PC-3 (cell line): Measurements from ENCODE around the gene ZNF777. TPM values are rescaled to one million over a fixed set of nuclear protein-coding genes. Genes with fewer than 3 reads are reported as not detected.

Experiments used
- ATAC-seq: fragments of 200-7000 bp; cut with Tn5 transposase; 2 replicates; pipeline ENCODE4 v1.9.1; 2020; ENCODE audit warnings: mild to moderate bottlenecking, moderate library complexity
- BruUV-seq: library from RNA; stranded (reverse); fragments of 400-500 nt; replicated peaks from 2 replicates; lab custom pipeline; 2021; lab: Mats Ljungman, UMichigan
- CTCF ChIA-PET: fragments of 300-600 bp; sonication (Branson Sonifier 250); formaldehyde crosslinking; loops from one replicate; lab custom pipeline; 2022; ENCODE audit warnings: antibody characterized with exemption; lab: Charles Lee
- POLR2A ChIA-PET: fragments of 300-600 bp; sonication (Branson Sonifier 250); formaldehyde crosslinking; loops from one replicate; lab custom pipeline; 2022; ENCODE audit warnings: antibody characterized with exemption; ENCODE audit not compliant: unreplicated experiment; lab: Charles Lee
- DNase-seq: peaks from one replicate; pipeline ENCODE4 v3.0.0-alpha.2; 2015
- H2AFZ ChIP-seq: fragments of 300-600 bp; sonication (generic); 2 replicates; pipeline ENCODE4 v1.6.0; 2016; ENCODE audit warnings: antibody characterized with exemption, low read length
- H3F3A ChIP-seq: fragments of 300-600 bp; sonication (generic); one replicate; pipeline ENCODE4 v1.6.0; 2017; ENCODE audit warnings: antibody characterized with exemption, low read length, control low read depth, mild to moderate bottlenecking; ENCODE audit not compliant: unreplicated experiment
- H3K27ac ChIP-seq: fragments of 300-600 bp; sonication (generic); 2 replicates; pipeline ENCODE4 v1.5.1; 2016; ENCODE audit warnings: mild to moderate bottlenecking, low read length
- H3K27me3 ChIP-seq: fragments of 300-600 bp; sonication (generic); 2 replicates; pipeline ENCODE4 v1.6.1; 2016; ENCODE audit warnings: low read length, mixed read lengths
- H3K36me3 ChIP-seq: fragments of 300-600 bp; sonication (generic); 2 replicates; pipeline ENCODE4 v1.6.1; 2016; ENCODE audit warnings: low read depth, mixed run types, low read length, mixed read lengths
- H3K4me1 ChIP-seq: fragments of 300-600 bp; sonication (generic); 2 replicates; pipeline ENCODE4 v1.5.1; 2016; ENCODE audit warnings: low read length; ENCODE audit not compliant: insufficient read depth
- H3K4me2 ChIP-seq: fragments of 300-600 bp; sonication (generic); 2 replicates; pipeline ENCODE4 v1.6.0; 2016; ENCODE audit warnings: low read length
- H3K4me3 ChIP-seq: fragments of 300-600 bp; sonication (generic); 2 replicates; pipeline ENCODE4 v1.5.1; 2016; ENCODE audit warnings: mild to moderate bottlenecking, low read length, mixed read lengths
- H3K79me2 ChIP-seq: fragments of 300-600 bp; sonication (generic); 2 replicates; pipeline ENCODE4 v1.6.1; 2017; ENCODE audit warnings: low read length, mixed read lengths
- H3K9ac ChIP-seq: fragments of 300-600 bp; sonication (generic); 2 replicates; pipeline ENCODE4 v1.6.0; 2016; ENCODE audit warnings: mild to moderate bottlenecking, low read length
- H3K9me2 ChIP-seq: fragments of 300-600 bp; sonication (generic); replicated peaks from 2 replicates; pipeline ENCODE4 v1.6.1; 2016; ENCODE audit warnings: mixed run types, low read length, mixed read lengths
- H3K9me3 ChIP-seq: fragments of 300-600 bp; sonication (generic); 2 replicates; pipeline ENCODE4 v1.6.1; 2016; ENCODE audit warnings: low read length, mixed read lengths
- H4K20me1 ChIP-seq: fragments of 300-600 bp; sonication (generic); 2 replicates; pipeline ENCODE4 v1.6.1; 2016; ENCODE audit warnings: low read length, mixed read lengths
- EZH2 ChIP-seq: fragments of 300-600 bp; sonication (generic); IDR thresholded peaks from one replicate; pipeline ENCODE4 v1.6.1; 2017; ENCODE audit warnings: antibody characterized with exemption, mild to moderate bottlenecking, low read length; ENCODE audit not compliant: unreplicated experiment
- EZH2phosphoT487 ChIP-seq: fragments of 300-600 bp; sonication (generic); IDR thresholded peaks from 2 replicates; pipeline ENCODE4 v1.6.1; 2018; ENCODE audit warnings: mild to moderate bottlenecking, antibody characterized with exemption, low read length, borderline replicate concordance
- intact Hi-C: fragments of 100-400 bp; cut with micrococcal nuclease; formaldehyde crosslinking; loops from 2 replicates; pipeline ENCODE4 v1.9.0; 2023
- total RNA-seq: library from RNA; depleted of rRNA; stranded (reverse); fragments of >200 nt; gene quantifications from 2 replicates; pipeline ENCODE4 v1.2.3, GENCODE V29; 2014
- TF ChIP-seq, protein P1 (sequence below): fragments of 300-600 bp; sonication (generic); conservative IDR thresholded peaks from 2 replicates; pipeline ENCODE4 v1.5.1; 2017; ENCODE audit warnings: antibody characterized with exemption, low read depth, mild to moderate bottlenecking, low read length

ZNF777 gene
- total RNA-seq, 1 experiment from 2014 or later: 9.9 TPM

DNA sequence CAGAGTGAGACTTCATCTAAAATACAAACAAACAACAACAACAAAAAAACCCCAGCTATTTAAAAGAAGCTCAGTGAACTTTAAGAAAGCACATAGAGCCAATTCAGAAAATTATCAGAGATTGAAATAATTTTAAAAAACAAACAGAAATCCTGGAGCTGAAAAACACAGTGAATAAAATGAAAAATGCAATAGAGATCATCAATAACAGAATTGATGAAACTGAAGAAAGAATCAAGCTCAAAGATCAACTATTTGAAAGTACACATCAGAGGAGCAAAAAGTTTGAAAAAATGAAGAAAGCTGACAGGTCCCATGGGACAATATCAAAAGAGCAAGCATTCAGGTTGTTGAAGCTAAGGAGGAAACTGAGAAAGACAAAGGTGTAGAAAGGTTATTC is 48.9 kb upstream of the ZNF777 start:
- H4K20me1 ChIP-seq: no peaks in the 10 kb centered on the region
- no peaks in the 10 kb centered on the region for H3K79me2 ChIP-seq
- no TSS peak for BruUV-seq
- CTCF ChIA-PET: interaction anchor here (0.5 kb wide), 1 partner anchor 25 kb away, joined by 3 read pairs; no protein-coding TSS in a partner anchor
- no peaks in the 10 kb centered on the region for H3F3A ChIP-seq
- H3K36me3 ChIP-seq: no peaks in the 10 kb centered on the region
- peaks cover 12% of the 10 kb centered on the region; the same call in 1 of the 2 replicates for H3K9me3 ChIP-seq
- intact Hi-C loops: no loop called here
- no peak for ATAC-seq
- TF ChIP-seq, protein P1, sequence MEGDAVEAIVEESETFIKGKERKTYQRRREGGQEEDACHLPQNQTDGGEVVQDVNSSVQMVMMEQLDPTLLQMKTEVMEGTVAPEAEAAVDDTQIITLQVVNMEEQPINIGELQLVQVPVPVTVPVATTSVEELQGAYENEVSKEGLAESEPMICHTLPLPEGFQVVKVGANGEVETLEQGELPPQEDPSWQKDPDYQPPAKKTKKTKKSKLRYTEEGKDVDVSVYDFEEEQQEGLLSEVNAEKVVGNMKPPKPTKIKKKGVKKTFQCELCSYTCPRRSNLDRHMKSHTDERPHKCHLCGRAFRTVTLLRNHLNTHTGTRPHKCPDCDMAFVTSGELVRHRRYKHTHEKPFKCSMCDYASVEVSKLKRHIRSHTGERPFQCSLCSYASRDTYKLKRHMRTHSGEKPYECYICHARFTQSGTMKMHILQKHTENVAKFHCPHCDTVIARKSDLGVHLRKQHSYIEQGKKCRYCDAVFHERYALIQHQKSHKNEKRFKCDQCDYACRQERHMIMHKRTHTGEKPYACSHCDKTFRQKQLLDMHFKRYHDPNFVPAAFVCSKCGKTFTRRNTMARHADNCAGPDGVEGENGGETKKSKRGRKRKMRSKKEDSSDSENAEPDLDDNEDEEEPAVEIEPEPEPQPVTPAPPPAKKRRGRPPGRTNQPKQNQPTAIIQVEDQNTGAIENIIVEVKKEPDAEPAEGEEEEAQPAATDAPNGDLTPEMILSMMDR: no peak
- no peak overlapping the region for H2AFZ ChIP-seq
- no peaks in the 10 kb centered on the region for H3K4me1 ChIP-seq
- no peaks in the 10 kb centered on the region for H3K9me2 ChIP-seq
- DNase-seq: no peak
- no peaks in the 10 kb centered on the region for H3K27me3 ChIP-seq
- no peak overlapping the region for H3K4me3 ChIP-seq
- H3K4me2 ChIP-seq: no peak overlapping the region
- no peak overlapping the region for H3K27ac ChIP-seq
- POLR2A ChIA-PET: no interaction called here
- H3K9ac ChIP-seq: no peak overlapping the region

DNA sequence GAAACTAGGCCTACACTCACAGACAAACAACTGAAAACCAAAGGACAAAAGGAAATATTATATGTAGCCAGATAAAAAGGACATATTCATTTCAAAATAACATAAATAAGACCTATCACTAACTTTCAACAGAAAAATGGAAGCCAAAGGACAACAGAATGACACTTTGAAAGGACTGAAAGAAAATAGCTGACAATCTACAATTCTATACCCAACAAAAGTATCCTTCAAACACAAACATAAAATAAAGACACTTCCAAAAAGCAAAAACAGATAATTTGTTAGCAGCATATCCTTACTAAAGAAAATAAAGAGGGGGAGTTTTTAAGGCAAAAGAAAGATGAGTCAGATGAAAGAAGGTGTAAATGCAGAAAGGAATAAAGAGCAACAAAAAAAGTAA is 44.7 kb upstream of the ZNF777 start:
- H3K9ac ChIP-seq: no peak overlapping the region
- CTCF ChIA-PET: no interaction called here
- no peaks in the 10 kb centered on the region for H3K79me2 ChIP-seq
- H3K4me3 ChIP-seq: no peak overlapping the region
- no peak for TF ChIP-seq EZH2phosphoT487
- TF ChIP-seq EZH2: no peak
- H3K4me2 ChIP-seq: no peak overlapping the region
- H3F3A ChIP-seq: no peaks in the 10 kb centered on the region
- no peak for ATAC-seq
- H3K9me2 ChIP-seq: no peaks in the 10 kb centered on the region
- BruUV-seq: no TSS peak
- H3K27ac ChIP-seq: no peak overlapping the region
- peaks cover 12% of the 10 kb centered on the region; the same call in 1 of the 2 replicates for H3K9me3 ChIP-seq
- H3K27me3 ChIP-seq: no peaks in the 10 kb centered on the region
- H2AFZ ChIP-seq: no peak overlapping the region
- POLR2A ChIA-PET: no interaction called here
- intact Hi-C loops: no loop called here
- no peak for DNase-seq
- no peaks in the 10 kb centered on the region for H4K20me1 ChIP-seq
- peaks cover 9% of the 10 kb centered on the region; the same call in 1 of the 2 replicates for H3K4me1 ChIP-seq
- H3K36me3 ChIP-seq: no peaks in the 10 kb centered on the region

GRCh38 chr7:149501651-149502050 is 40.8 kb upstream of the ZNF777 start:
- POLR2A ChIA-PET: no interaction called here
- Histone ChIP-seq H3K9me2 (no peaks in the 10 kb centered on the region), H3K4me2 (no peak overlapping the region), H3K4me1 (peaks cover 9% of the 10 kb centered on the region), H3K36me3 (no peaks in the 10 kb centered on the region), H3K27ac (no peak overlapping the region), H3K9ac (no peak overlapping the region), H2AFZ (no peak overlapping the region), H3K4me3 (no peak overlapping the region), H3K9me3 (0 out of 2 replicates have a peak, but pooled peaks cover 3% of the 10 kb centered on the region), H4K20me1 (no peaks in the 10 kb centered on the region), H3K79me2 (peaks cover 5% of the 10 kb centered on the region), H3F3A (no peaks in the 10 kb centered on the region), H3K27me3 (no peaks in the 10 kb centered on the region)
- TF ChIP-seq, protein P1: no peak
- TF ChIP-seq EZH2: no peak
- TF ChIP-seq EZH2phosphoT487: no peak
- intact Hi-C loops: no loop called here
- BruUV-seq: no TSS peak
- ATAC-seq (no peak), DNase-seq (no peak)
- CTCF ChIA-PET: no interaction called here
